Measurements from ENCODE around the gene FUNDC2. TPM values are rescaled to one million over a fixed set of nuclear protein-coding genes. Genes with fewer than 3 reads are reported as not detected.

Gene FUNDC2
- total and polyA plus RNA-seq, 2 of the 4 experiments (the other 2 are of a cell fraction) = 42.5 to 51.7 TPM

GRCh38 chrX:155052738-155053498 lies 26.3 kb downstream of the FUNDC2 start:
- DNase-seq (no peak), ATAC-seq (ENCODE audit: low read depth) (no peak)
- ChIA-PET POLR2A (ENCODE audit: unreplicated experiment) (no interaction called here), CTCF (no interaction called here)
- no peak overlapping the region for H3K4me2 ChIP-seq (ENCODE audit: low read depth, low read length)
- no peak overlapping the region for H2BK15ac ChIP-seq (ENCODE audit: low read depth, low read length)
- in situ Hi-C loops (cut with MboI; ENCODE audit: low sequenced_read_pairs) (no loop called here), intact Hi-C loops (cut with micrococcal nuclease) (no loop called here), dilution Hi-C loops (cut with HindIII; ENCODE audit: low sequenced_read_pairs, unreplicated experiment) (no loop called here)
- no peak overlapping the region for H3K14ac ChIP-seq (replicated peaks; ENCODE audit: low read depth, low read length)
- H2AK9ac ChIP-seq (replicated peaks; ENCODE audit: low read depth, low read length, poor library complexity) = no peak overlapping the region
- no peak overlapping the region for H2BK5ac ChIP-seq (ENCODE audit: low read depth, low read length, poor library complexity, severe bottlenecking)
- H3K18ac ChIP-seq (ENCODE audit: low read depth, low read length) = no peak overlapping the region
- 60% methylated on average over 1 of the region's 5 CpGs; no CpG with 5 or more reads in 1 of the 2 experiments for WGBS, 2 experiments (ENCODE audit: extremely low coverage in 2 of 2, insufficient read length in 1 of 2)
- H3K4ac ChIP-seq (ENCODE audit: low read depth, low read length) = no peak overlapping the region
- no TSS peak for BruUV-seq (replicated peaks)
- TF ChIP-seq RFX5 (IDR thresholded peaks at IDR 0.05; ENCODE audit: low read depth, low read length) (no peak), CEBPB (IDR thresholded peaks at IDR 0.05; ENCODE audit: low read depth, low read length) (no peak), MXI1 (IDR thresholded peaks at IDR 0.05; ENCODE audit: borderline replicate concordance, low read depth, low read length) (no peak), SMC3 (IDR thresholded peaks at IDR 0.05; ENCODE audit: low read depth, low read length) (no peak), NFE2L2 (IDR thresholded peaks at IDR 0.05; ENCODE audit: low read depth, low read length) (no peak), RAD21 (IDR thresholded peaks at IDR 0.05; ENCODE audit: low read length) (no peak), CHD1 (IDR thresholded peaks at IDR 0.05; ENCODE audit: low read depth, low read length) (no peak), MAFK (IDR thresholded peaks at IDR 0.05; ENCODE audit: low read depth, low read length) (no peak), USF2 (IDR thresholded peaks at IDR 0.05; ENCODE audit: low read depth, low read length) (no peak), RCOR1 (IDR thresholded peaks at IDR 0.05; ENCODE audit: insufficient replicate concordance, low read length) (no peak), BHLHE40 (IDR thresholded peaks at IDR 0.05; ENCODE audit: low read depth, low read length) (no peak)
- TF ChIP-seq, protein P1, sequence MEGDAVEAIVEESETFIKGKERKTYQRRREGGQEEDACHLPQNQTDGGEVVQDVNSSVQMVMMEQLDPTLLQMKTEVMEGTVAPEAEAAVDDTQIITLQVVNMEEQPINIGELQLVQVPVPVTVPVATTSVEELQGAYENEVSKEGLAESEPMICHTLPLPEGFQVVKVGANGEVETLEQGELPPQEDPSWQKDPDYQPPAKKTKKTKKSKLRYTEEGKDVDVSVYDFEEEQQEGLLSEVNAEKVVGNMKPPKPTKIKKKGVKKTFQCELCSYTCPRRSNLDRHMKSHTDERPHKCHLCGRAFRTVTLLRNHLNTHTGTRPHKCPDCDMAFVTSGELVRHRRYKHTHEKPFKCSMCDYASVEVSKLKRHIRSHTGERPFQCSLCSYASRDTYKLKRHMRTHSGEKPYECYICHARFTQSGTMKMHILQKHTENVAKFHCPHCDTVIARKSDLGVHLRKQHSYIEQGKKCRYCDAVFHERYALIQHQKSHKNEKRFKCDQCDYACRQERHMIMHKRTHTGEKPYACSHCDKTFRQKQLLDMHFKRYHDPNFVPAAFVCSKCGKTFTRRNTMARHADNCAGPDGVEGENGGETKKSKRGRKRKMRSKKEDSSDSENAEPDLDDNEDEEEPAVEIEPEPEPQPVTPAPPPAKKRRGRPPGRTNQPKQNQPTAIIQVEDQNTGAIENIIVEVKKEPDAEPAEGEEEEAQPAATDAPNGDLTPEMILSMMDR (conservative IDR thresholded peaks at IDR 0.05; ENCODE audit: low read depth, low read length) = no peak
- H3K79me1 ChIP-seq (ENCODE audit: low read depth in 1 of 2, low read length in 2 of 2) = no peaks in the 10 kb centered on the region
- no peak overlapping the region for H2BK120ac ChIP-seq (ENCODE audit: low read depth, low read length)
- H2AFZ ChIP-seq (replicated peaks; ENCODE audit: low read length, poor library complexity) = no peak overlapping the region
- no peaks in the 10 kb centered on the region for H3K9me1 ChIP-seq (ENCODE audit: insufficient read depth, low read length)
- no peak overlapping the region for H3K27ac ChIP-seq (ENCODE audit: insufficient read depth, low read length)
- no peak overlapping the region for H3K4me3 ChIP-seq (ENCODE audit: insufficient read depth, low read depth, low read length)
- no peak overlapping the region for H2AK5ac ChIP-seq (ENCODE audit: low read depth, low read length)
- peaks cover 2% of the 10 kb centered on the region; the same call in 1 of the 2 replicates for H3K36me3 ChIP-seq (ENCODE audit: control insufficient read depth, insufficient read depth, low read length)
- H3K4me1 ChIP-seq (ENCODE audit: control insufficient read depth, insufficient read depth, low read length) = no peaks in the 10 kb centered on the region
- no peak overlapping the region for H4K5ac ChIP-seq (ENCODE audit: low read depth, low read length)
- no peak overlapping the region for H3K9ac ChIP-seq (ENCODE audit: low read depth, low read length)
- no peaks in the 10 kb centered on the region for H3K9me3 ChIP-seq (ENCODE audit: control insufficient read depth, insufficient read depth, low read length)
- H4K8ac ChIP-seq (ENCODE audit: low read depth in 2 of 2, low read length in 2 of 2) = no peak overlapping the region
- no peaks in the 10 kb centered on the region for H4K20me1 ChIP-seq (ENCODE audit: insufficient read depth, low read length)
- H2BK20ac ChIP-seq (ENCODE audit: low read depth, low read length) = no peak overlapping the region
- H4K91ac ChIP-seq (ENCODE audit: insufficient read depth, low read depth, low read length) = no peak overlapping the region
- no peak overlapping the region for H3K23ac ChIP-seq (ENCODE audit: low read depth, low read length)
- H3K27me3 ChIP-seq (ENCODE audit: control insufficient read depth, insufficient read depth, low read length) = no peaks in the 10 kb centered on the region
- H3K56ac ChIP-seq (ENCODE audit: extremely low read depth, insufficient read depth, low read length) = no peak overlapping the region

Data from IMR-90 (cell line).